VCaP (cell line): Measurements from ENCODE around the gene CREB3.

Experiments used
- H3K27ac ChIP-seq: fragments of 450-650 bp; 2 replicates; pipeline ENCODE4 v1.5.1; 2017
- TF ChIP-seq, protein P1 (sequence below): fragments of 450-650 bp; conservative IDR thresholded peaks from 2 replicates; pipeline ENCODE4 v1.5.1; 2017; ENCODE audit warnings: mild to moderate bottlenecking, moderate library complexity

The CREB3 gene

DNA sequence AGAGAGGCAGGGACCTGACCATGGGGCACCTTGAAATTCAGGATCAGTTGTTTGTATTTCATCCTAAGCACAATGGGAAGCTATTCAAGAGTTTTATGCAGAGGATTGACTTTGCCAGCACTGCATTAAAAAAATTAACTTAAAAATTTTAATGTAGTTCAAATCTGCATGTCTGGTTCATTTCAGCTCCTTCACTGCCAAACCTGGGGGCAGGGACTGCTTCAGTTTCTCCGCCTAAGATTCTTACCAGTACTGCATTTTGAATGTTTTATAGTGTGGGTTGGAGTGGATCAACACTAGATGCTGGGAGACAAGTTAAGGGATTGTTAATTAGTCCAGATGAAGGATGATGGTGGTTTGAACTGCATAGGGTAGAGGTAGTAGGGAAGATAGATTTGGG is 37.3 kb downstream of the CREB3 start:
- TF ChIP-seq, protein P1, sequence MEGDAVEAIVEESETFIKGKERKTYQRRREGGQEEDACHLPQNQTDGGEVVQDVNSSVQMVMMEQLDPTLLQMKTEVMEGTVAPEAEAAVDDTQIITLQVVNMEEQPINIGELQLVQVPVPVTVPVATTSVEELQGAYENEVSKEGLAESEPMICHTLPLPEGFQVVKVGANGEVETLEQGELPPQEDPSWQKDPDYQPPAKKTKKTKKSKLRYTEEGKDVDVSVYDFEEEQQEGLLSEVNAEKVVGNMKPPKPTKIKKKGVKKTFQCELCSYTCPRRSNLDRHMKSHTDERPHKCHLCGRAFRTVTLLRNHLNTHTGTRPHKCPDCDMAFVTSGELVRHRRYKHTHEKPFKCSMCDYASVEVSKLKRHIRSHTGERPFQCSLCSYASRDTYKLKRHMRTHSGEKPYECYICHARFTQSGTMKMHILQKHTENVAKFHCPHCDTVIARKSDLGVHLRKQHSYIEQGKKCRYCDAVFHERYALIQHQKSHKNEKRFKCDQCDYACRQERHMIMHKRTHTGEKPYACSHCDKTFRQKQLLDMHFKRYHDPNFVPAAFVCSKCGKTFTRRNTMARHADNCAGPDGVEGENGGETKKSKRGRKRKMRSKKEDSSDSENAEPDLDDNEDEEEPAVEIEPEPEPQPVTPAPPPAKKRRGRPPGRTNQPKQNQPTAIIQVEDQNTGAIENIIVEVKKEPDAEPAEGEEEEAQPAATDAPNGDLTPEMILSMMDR, result no peak
- H3K27ac ChIP-seq, result no peak overlapping the region

DNA sequence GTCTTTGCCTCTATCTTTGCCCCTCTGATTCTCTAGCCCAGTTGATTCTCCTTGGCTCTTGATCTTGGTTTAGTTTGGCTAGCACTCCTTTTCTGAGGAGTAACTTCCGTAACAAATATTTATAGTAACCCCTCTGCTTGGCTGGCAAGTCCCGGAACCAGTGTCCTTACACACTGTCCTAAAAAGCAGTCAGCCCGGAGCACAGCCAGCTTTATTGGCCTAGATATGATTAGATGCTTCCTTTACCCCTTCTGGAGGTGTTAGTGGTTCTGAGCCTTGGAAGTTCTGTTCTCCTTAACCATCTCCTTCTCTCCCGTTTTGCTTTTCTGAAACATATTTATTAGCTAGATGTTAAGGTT is 38.6 kb downstream of the CREB3 start:
- TF ChIP-seq, protein P1, result no peak
- peak overlapping the region; percentile 59 for H3K27ac ChIP-seq

DNA sequence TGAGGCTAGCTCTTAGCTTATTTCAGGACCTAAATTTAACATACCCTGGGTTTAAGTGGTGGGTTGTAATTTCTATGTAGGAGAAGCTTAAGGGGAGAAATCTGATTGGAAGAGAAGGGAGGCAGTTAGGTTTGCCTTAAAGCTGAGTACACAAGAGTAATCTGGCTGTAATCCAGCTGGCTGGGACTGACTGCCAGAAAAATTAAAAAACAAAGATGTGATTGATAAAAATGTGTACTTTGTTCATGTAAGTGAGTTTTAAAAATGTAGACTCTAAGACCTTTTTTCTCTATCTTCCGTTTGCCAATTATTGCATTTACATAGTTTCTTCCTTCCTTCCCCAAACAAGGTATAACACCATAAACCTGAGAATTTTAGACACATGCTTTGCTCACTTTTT is 39.1 kb downstream of the CREB3 start:
- TF ChIP-seq, protein P1, result no peak
- peak overlapping the region; percentile 59 for H3K27ac ChIP-seq

DNA sequence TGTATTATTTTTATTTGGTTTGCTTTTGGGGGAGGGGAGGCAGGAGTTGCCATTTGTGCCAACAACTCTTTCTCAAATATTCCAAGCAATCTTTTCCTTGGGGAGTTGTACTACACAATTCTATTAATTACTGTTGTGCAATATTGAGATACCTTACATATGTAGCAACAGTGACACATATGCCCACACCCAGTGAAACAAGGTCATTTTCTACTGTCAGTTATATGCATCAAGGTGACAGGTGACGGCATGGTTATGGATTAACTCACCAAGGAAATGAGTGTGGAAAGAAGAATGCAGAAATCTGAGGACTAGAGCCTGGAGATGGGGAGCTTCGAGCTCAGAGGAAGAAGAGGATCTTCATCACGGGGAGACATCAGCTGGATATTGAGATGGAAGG is 39.5 kb downstream of the CREB3 start:
- TF ChIP-seq, protein P1, result no peak
- H3K27ac ChIP-seq, result peak overlapping the region; percentile 59

DNA sequence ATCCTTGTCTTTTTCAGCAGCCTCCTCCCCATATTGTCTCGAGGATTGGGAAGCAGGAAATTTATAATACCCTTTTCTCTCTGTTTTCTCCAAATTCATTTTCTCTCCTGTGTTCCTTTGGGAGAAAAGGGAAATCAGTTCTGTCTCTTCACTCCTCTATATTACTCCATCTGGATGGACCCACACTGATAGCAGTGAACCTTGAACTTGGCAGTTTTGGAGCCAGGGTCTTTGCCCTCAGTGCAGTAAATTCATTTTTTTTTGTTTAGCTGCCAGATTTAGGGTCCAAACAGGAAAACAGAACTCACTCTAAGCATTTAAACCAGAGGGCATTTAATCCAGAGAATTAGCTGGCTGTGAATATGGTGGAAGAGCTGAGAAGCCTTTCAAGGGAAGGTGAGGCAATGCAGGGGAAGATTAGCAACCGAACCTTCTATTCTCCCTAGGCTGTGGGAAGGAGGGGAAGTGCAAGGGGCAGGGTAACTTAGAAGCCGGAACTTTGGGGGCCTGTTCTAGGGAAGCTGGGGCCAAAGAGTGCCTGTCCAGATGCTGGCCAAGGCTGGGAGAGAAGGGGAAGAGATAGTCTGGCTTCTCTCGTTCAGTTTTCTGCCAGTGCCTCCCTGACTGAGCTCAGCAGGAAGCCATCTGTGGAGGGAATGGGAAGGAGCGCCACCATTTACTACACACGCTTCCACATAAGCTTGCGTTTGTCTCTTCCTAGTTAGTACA is 42.6 kb downstream of the CREB3 start:
- H3K27ac ChIP-seq, result no peak overlapping the region
- TF ChIP-seq, protein P1, result no peak

DNA sequence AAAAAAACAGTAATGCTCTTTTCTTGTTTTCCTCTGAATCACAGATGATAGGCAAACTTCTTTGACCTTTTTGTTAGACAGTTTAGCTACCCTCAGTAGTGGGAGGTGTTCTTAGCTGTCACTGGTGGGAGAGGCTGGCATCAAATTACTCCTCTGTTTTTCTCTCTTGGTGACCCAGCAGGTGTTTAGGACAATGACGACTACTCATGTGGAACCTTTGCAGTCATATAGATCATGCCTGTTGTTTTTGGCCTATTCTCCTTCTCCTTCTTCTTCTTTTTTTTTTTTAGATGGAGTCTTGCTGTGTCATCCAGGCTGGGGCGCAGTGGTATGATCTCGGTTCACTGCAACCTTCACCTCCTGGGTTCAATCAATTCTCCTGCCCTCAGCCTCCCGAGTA is 43.6 kb downstream of the CREB3 start:
- no peak overlapping the region for H3K27ac ChIP-seq
- TF ChIP-seq, protein P1, result no peak

- TF ChIP-seq, protein P1, result no peak
- H3K27ac ChIP-seq, result no peak overlapping the region
These were observed 46.0 kb downstream of the CREB3 start for GRCh38 chr9:35778496-35778895.
